ENCODE data around the gene LRRN4CL. TPM values are rescaled to one million over a fixed set of nuclear protein-coding genes. Genes with fewer than 3 reads are reported as not detected.

The LRRN4CL gene
- 1 to 10 TPM; 1.0 to 1.3 TPM for total RNA-seq

GRCh38 chr11:62689421-62690183, at the start of gene LRRN4CL:
LRRN4CL (minus strand) TSS chr11:62689530; CDS start chr11:62688508, 1,022 bp downstream.

DNA sequence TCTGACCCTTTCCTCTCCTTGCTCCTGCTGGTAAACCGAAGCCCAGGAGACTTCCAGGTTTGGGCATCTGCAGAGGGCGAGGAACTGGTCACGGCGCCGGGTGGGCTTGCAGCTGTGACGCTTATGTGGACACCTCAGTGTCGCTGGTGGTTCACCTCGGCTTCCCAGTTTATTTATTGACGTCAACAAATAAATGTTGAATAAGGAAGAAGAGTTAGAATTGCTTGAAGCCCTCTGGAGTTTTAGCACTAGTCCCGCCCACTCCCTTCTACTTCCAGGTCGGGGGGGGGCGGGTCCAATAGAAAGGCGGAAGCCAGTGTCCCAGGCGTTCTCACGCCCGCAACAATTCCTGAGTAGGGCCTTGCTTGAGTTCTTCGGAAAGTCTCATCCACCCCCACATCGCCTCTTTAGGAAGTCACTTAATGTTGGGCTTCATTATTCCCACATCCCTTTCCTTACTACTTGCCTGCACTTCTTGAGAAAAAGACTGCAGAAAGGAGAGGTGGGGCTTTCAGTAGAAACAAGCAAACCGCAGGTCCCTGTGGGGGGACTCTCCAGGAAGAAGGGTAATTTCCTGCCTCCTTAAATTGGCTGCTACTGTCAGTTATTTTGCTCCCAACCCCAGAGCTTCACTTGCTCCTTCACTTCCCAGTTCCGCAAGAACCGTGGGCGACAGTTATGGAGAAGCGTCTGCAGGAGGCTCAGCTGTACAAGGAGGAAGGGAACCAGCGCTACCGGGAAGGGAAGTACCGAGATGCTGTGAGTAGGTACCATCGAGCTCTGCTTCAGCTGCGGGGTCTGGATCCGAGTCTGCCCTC, 39.0 kb upstream of the LRRN4CL start, which contains the start of gene TTC9C:
TSS of gene TTC9C (plus strand) at position 316 of the 818 bp plus-strand sequence. CDS start at position 679, 363 bp downstream.

GRCh38 chr11:62727165-62727871, 38.0 kb upstream of the LRRN4CL start, which contains the start of gene HNRNPUL2:
HNRNPUL2 (minus strand) TSS chr11:62727457; CDS start chr11:62727156, 301 bp downstream.

GRCh38 chr11:62707277-62707861, 18.0 kb upstream of the LRRN4CL start, which contains the start of the genes BSCL2 and GNG3:
BSCL2 (minus strand) TSS chr11:62707424; CDS start chr11:62707195, 229 bp downstream.
GNG3 (plus strand) TSS chr11:62707676; CDS start chr11:62708296, 620 bp downstream.

GRCh38 chr11:62678770-62679696, 10.3 kb downstream of the LRRN4CL start, which contains the start of gene UBXN1:
UBXN1 (minus strand) TSS chr11:62679073; CDS start chr11:62678923, 150 bp downstream.

DNA sequence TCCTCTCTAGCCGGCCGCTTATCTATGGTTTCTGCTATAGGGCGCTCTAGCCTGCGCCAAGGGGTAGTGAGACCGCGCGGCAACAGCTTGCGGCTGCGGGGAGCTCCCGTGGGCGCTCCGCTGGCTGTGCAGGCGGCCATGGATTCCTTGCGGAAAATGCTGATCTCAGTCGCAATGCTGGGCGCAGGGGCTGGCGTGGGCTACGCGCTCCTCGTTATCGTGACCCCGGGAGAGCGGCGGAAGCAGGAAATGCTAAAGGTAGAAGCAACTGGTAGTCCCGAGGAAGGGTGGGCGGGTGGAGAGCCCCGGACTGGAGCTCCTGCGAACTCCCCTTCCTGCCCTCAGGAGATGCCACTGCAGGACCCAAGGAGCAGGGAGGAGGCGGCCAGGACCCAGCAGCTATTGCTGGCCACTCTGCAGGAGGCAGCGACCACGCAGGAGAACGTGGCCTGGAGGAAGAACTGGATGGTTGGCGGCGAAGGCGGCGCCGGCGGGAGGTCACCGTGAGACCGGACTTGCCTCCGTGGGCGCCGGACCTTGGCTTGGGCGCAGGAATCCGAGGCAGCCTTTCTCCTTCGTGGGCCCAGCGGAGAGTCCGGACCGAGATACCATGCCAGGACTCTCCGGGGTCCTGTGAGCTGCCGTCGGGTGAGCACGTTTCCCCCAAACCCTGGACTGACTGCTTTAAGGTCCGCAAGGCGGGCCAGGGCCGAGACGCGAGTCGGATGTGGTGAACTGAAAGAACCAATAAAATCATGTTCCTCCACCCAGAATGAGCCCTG, 17.5 kb downstream of the LRRN4CL start, which contains the start of the genes LBHD1 and UQCC3:
TSS of gene LBHD1 (minus strand) at position 660 of the 782 bp plus-strand sequence. CDS start 2,236 bp downstream, outside the sequence.
TSS of gene UQCC3 (plus strand) at position 66 of the 782 bp plus-strand sequence. CDS start at position 139, 73 bp downstream.

GRCh38 chr11:62665075-62665598, 24.2 kb downstream of the LRRN4CL start, which contains the start of the genes C11orf98 and CSKMT:
C11orf98 (minus strand) TSS chr11:62665210; CDS start chr11:62665169, 41 bp downstream.
CSKMT (plus strand) TSS chr11:62665312; CDS start chr11:62665880, 568 bp downstream.

GRCh38 chr11:62645946-62646824, 43.1 kb downstream of the LRRN4CL start, which contains the start of gene GANAB:
GANAB (minus strand) TSS chr11:62646613; CDS start chr11:62646599, 14 bp downstream.

Small RNAs within 50 kb of the gene (small RNA-seq; reads per million reads assigned to genes)
- gene SNORA57 = 0 reads per million in 2 donors

Other genes with a start within 250 kb of the LRRN4CL start
- gene AHNAK, start 142.7 kb downstream of the LRRN4CL start, total RNA-seq = 100 to 1,000 TPM; 261 to 266 TPM
- gene EEF1G, start 115.6 kb downstream of the LRRN4CL start, total RNA-seq = 100 to 1,000 TPM; 357 to 708 TPM
- 1 to 10 TPM; 6.5 to 7.0 TPM for gene TUT1, start 98.0 kb downstream of the LRRN4CL start, total RNA-seq
- 100 to 1,000 TPM; 102 to 164 TPM for gene MTA2, start 87.7 kb downstream of the LRRN4CL start, total RNA-seq
- 10 to 100 TPM; 15.3 to 19.3 TPM for gene EML3, start 76.8 kb downstream of the LRRN4CL start, total RNA-seq
- 1 to 10 TPM in 1 of 2 donors, under 1 TPM in 1; 1.00 to 1.0 TPM for gene ROM1, start 76.3 kb downstream of the LRRN4CL start, total RNA-seq
- 10 to 100 TPM; 50.3 to 51.3 TPM for gene B3GAT3, start 67.5 kb downstream of the LRRN4CL start, total RNA-seq
- gene GANAB, start 42.9 kb downstream of the LRRN4CL start, total RNA-seq = 100 to 1,000 TPM; 140 to 155 TPM
- gene INTS5, start 36.2 kb downstream of the LRRN4CL start, total RNA-seq = 10 to 100 TPM; 26.2 to 28.0 TPM
- gene C11orf98, start 24.3 kb downstream of the LRRN4CL start, total RNA-seq = 10 to 100 TPM; 26.5 to 36.0 TPM
- gene CSKMT, start 24.2 kb downstream of the LRRN4CL start, total RNA-seq = 1 to 10 TPM; 6.7 to 7.6 TPM
- 1 to 10 TPM; 5.9 to 7.3 TPM for gene UQCC3, start 17.9 kb downstream of the LRRN4CL start, total RNA-seq
- 1 to 10 TPM; 4.3 to 5.5 TPM for gene LBHD1, start 17.3 kb downstream of the LRRN4CL start, total RNA-seq
- gene UBXN1, start 10.5 kb downstream of the LRRN4CL start, total RNA-seq = 10 to 100 TPM; 59.2 to 83.9 TPM
- gene BSCL2, start 17.9 kb upstream of the LRRN4CL start, total RNA-seq = 10 to 100 TPM; 70.3 to 71.9 TPM
- gene GNG3, start 18.1 kb upstream of the LRRN4CL start, total RNA-seq = not detected
- 10 to 100 TPM in 1 of 2 donors, 1 to 10 TPM in 1; 5.7 to 10.3 TPM for gene HNRNPUL2, start 37.9 kb upstream of the LRRN4CL start, total RNA-seq
- 10 to 100 TPM; 27.2 to 33.6 TPM for gene TTC9C, start 39.0 kb upstream of the LRRN4CL start, total RNA-seq
- 10 to 100 TPM in 1 of 2 donors, 1 to 10 TPM in 1; 6.3 to 14.5 TPM for gene ZBTB3, start 64.6 kb upstream of the LRRN4CL start, total RNA-seq
- gene POLR2G, start 72.0 kb upstream of the LRRN4CL start, total RNA-seq = 10 to 100 TPM; 37.9 to 72.9 TPM
- gene TAF6L, start 81.9 kb upstream of the LRRN4CL start, total RNA-seq = 10 to 100 TPM; 28.0 to 31.0 TPM
- 10 to 100 TPM; 50.3 to 60.6 TPM for gene TMEM179B, start 97.9 kb upstream of the LRRN4CL start, total RNA-seq
- 10 to 100 TPM; 14.5 to 23.0 TPM for gene TMEM223, start 102.5 kb upstream of the LRRN4CL start, total RNA-seq
- 10 to 100 TPM; 31.7 to 32.0 TPM for gene NXF1, start 115.9 kb upstream of the LRRN4CL start, total RNA-seq
- gene STX5, start 142.5 kb upstream of the LRRN4CL start, total RNA-seq = 10 to 100 TPM; 22.0 to 26.5 TPM
- not detected for gene TEX54, start 143.3 kb upstream of the LRRN4CL start, total RNA-seq
- gene WDR74, start 150.1 kb upstream of the LRRN4CL start, total RNA-seq = 10 to 100 TPM; 33.7 to 87.9 TPM
- gene SLC3A2, start 191.4 kb upstream of the LRRN4CL start, total RNA-seq = 100 to 1,000 TPM; 486 to 693 TPM
- 1 to 10 TPM in 1 of 2 donors, under 1 TPM in 1; under 0.01 to 1.3 TPM for gene CHRM1, start 231.8 kb upstream of the LRRN4CL start, total RNA-seq